Loucy (cell line): ENCODE data around the gene S1PR1.
A peak's percentile ranks its signal among the peaks of the same experiment; 100 is the strongest.

Experiments used
- H2AFZ ChIP-seq: fragments of 200-600 bp; sonication (generic); 2 replicates; pipeline ENCODE4 v1.6.0; 2016; ENCODE audit warnings: antibody characterized with exemption, mild to moderate bottlenecking, low read length, moderate library complexity
- H3F3A ChIP-seq: fragments of 200-600 bp; 2 replicates; pipeline ENCODE4 v1.6.0; 2016; ENCODE audit warnings: antibody characterized with exemption, low read depth, mild to moderate bottlenecking
- H3K27me3 ChIP-seq: fragments of 200-600 bp; sonication (generic); 2 replicates; pipeline ENCODE4 v1.6.1; 2014; ENCODE audit warnings: low read length, mild to moderate bottlenecking; ENCODE audit not compliant: insufficient read depth, poor library complexity, severe bottlenecking
- H3K36me3 ChIP-seq: fragments of 200-600 bp; sonication (generic); 2 replicates; pipeline ENCODE4 v1.6.1; 2016; ENCODE audit warnings: low read length; ENCODE audit not compliant: insufficient read depth
- H3K4me1 ChIP-seq: fragments of 200-600 bp; sonication (generic); 2 replicates; pipeline ENCODE4 v1.5.1; 2014; ENCODE audit warnings: low read length, mild to moderate bottlenecking; ENCODE audit not compliant: insufficient read depth, poor library complexity, severe bottlenecking
- H3K4me2 ChIP-seq: fragments of 200-600 bp; sonication (generic); 2 replicates; pipeline ENCODE4 v1.6.0; 2014; ENCODE audit warnings: antibody characterized with exemption, low read length, low read depth, mild to moderate bottlenecking; ENCODE audit not compliant: poor library complexity, severe bottlenecking
- H3K4me3 ChIP-seq: fragments of 200-600 bp; sonication (generic); 2 replicates; pipeline ENCODE4 v1.5.1; 2014; ENCODE audit warnings: low read length, mild to moderate bottlenecking, mixed read lengths; ENCODE audit not compliant: poor library complexity, severe bottlenecking
- H3K79me2 ChIP-seq: fragments of 200-600 bp; sonication (generic); 2 replicates; pipeline ENCODE4 v1.6.1; 2014; ENCODE audit warnings: low read length; ENCODE audit not compliant: insufficient read depth
- H3K9ac ChIP-seq: fragments of 200-600 bp; sonication (generic); 2 replicates; pipeline ENCODE4 v1.6.0; 2014; ENCODE audit warnings: mild to moderate bottlenecking, low read depth, low read length, moderate library complexity; ENCODE audit not compliant: poor library complexity, severe bottlenecking
- H3K9me2 ChIP-seq: fragments of 200-600 bp; sonication (generic); replicated peaks from 2 replicates; pipeline ENCODE4 v1.6.1; 2016; ENCODE audit warnings: low read depth, low read length, mixed read lengths
- H3K9me3 ChIP-seq: fragments of 200-600 bp; sonication (generic); 2 replicates; pipeline ENCODE4 v1.6.1; 2014; ENCODE audit warnings: mild to moderate bottlenecking, antibody characterized with exemption, low read length, low read depth; ENCODE audit not compliant: insufficient read depth
- H4K20me1 ChIP-seq: fragments of 200-600 bp; sonication (generic); 2 replicates; pipeline ENCODE4 v1.6.0; 2014; ENCODE audit warnings: antibody characterized with exemption, low read length, mild to moderate bottlenecking; ENCODE audit not compliant: insufficient read depth, poor library complexity, severe bottlenecking
- EZH2phosphoT487 ChIP-seq: fragments of 200-600 bp; IDR thresholded peaks from 2 replicates; pipeline ENCODE4 v1.6.1; 2018; ENCODE audit warnings: antibody characterized with exemption, mild to moderate bottlenecking, moderate library complexity, borderline replicate concordance
- TF ChIP-seq, protein P1 (sequence below): fragments of 200-600 bp; sonication (generic); conservative IDR thresholded peaks from 2 replicates; pipeline ENCODE4 v1.5.1; 2014; ENCODE audit warnings: mild to moderate bottlenecking, antibody characterized with exemption, low read length

S1PR1 gene

DNA sequence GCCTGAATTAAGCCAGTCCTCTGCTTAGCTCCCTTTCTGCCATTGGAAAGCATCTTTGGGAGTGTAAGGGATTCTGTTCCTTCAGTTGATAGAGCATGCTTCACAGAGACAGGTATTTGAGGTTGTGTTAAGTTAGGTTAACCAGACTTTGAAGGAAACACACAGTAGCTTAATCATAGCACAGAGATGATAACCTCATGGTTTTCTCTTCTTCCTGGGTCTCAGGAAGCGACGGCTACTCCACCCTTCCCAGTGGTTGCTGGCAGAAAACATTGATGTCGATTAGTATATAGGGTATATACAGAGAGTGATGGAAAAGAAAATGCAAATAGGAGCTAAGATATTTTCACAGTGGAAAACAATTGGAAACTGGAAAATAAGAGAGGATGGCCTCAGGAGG is 42.0 kb downstream of the S1PR1 start:
- Histone ChIP-seq H3K9me3 (no peaks in the 10 kb centered on the region), H3K36me3 (no peaks in the 10 kb centered on the region), H4K20me1 (no peaks in the 10 kb centered on the region), H3F3A (no peaks in the 10 kb centered on the region), H2AFZ (peak overlapping the region; percentile 58; the same call in 1 of the 2 replicates), H3K4me1 (peaks cover 4% of the 10 kb centered on the region), H3K27me3 (no peaks in the 10 kb centered on the region), H3K4me3 (no peak overlapping the region), H3K4me2 (no peak overlapping the region), H3K9me2 (no peaks in the 10 kb centered on the region), H3K9ac (no peak overlapping the region), H3K79me2 (no peaks in the 10 kb centered on the region)
- no peak for TF ChIP-seq EZH2phosphoT487
- TF ChIP-seq, protein P1, sequence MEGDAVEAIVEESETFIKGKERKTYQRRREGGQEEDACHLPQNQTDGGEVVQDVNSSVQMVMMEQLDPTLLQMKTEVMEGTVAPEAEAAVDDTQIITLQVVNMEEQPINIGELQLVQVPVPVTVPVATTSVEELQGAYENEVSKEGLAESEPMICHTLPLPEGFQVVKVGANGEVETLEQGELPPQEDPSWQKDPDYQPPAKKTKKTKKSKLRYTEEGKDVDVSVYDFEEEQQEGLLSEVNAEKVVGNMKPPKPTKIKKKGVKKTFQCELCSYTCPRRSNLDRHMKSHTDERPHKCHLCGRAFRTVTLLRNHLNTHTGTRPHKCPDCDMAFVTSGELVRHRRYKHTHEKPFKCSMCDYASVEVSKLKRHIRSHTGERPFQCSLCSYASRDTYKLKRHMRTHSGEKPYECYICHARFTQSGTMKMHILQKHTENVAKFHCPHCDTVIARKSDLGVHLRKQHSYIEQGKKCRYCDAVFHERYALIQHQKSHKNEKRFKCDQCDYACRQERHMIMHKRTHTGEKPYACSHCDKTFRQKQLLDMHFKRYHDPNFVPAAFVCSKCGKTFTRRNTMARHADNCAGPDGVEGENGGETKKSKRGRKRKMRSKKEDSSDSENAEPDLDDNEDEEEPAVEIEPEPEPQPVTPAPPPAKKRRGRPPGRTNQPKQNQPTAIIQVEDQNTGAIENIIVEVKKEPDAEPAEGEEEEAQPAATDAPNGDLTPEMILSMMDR = no peak

DNA sequence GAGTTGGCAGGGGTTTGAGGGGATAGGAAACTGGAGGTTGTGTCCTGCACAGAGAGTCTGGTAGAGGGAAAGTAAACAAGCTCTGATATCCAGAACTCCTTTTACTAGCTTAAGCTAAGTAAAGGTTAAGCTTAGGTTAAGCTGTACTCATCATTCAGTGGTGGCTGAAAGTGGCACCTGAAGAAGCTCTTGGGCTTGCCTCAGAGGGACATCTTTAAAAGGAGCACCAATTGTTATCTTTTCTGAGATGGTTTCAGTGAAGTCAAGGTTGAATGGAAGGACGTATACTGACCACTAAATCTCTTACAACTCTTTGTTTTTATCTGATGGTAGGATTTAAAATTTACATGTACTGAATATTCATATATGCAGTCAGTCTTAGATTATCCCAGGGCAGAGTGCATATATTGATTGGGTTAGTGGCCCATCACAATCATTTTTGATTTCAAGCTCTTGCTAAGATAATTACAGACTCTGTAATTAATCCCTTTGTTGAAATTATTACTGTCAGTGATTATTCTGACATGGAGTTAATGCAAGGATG is 43.3 kb downstream of the S1PR1 start:
- H3K27me3 ChIP-seq = no peaks in the 10 kb centered on the region
- H3K4me2 ChIP-seq = no peak overlapping the region
- H3K36me3 ChIP-seq = no peaks in the 10 kb centered on the region
- H3K4me1 ChIP-seq = peaks cover 4% of the 10 kb centered on the region
- no peak overlapping the region for H3K9ac ChIP-seq
- no peaks in the 10 kb centered on the region for H3K9me2 ChIP-seq
- no peaks in the 10 kb centered on the region for H3F3A ChIP-seq
- H3K9me3 ChIP-seq = no peaks in the 10 kb centered on the region
- no peaks in the 10 kb centered on the region for H3K79me2 ChIP-seq
- peak overlapping the region; percentile 58; the same call in 1 of the 2 replicates for H2AFZ ChIP-seq
- no peak for TF ChIP-seq EZH2phosphoT487
- TF ChIP-seq, protein P1 = no peak
- no peaks in the 10 kb centered on the region for H4K20me1 ChIP-seq
- H3K4me3 ChIP-seq = no peak overlapping the region

DNA sequence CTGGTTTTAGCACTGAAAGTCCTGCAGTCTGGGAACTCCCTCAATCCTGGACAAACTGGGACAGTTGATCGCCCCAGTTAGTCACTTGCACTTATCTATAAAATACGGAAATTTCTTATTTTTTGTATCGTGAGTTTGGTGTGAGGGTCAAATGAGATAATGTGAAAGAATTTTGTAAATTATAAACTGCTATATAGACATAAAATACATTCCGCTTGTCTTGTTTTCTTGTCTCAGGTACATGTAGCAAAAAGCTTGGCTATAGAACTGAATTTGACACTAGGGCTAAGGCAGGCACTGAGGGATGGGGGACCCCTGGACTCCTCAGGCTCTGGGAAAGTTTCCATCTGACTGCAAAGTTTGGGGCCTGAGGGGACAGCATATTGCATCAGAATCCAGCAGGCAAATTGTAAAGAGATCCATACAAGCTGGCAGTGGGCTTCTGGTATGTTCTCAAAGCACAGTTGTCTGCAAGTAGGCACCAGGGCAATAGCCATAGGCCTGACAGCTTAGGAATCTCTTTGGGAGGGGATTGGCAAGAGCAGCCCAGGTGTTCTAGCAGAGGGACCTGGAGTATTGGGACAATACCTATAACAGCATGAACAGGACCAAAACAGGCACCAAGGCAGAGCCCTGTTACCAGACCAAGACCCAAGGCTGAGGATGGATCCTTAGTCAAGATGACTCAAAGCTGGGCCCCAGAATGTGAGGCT is 44.3 kb downstream of the S1PR1 start:
- Histone ChIP-seq H3K9ac (no peak overlapping the region), H3K4me1 (peaks cover 4% of the 10 kb centered on the region), H3K9me3 (no peaks in the 10 kb centered on the region), H3K9me2 (no peaks in the 10 kb centered on the region), H3K4me2 (no peak overlapping the region), H3F3A (no peaks in the 10 kb centered on the region), H3K4me3 (no peak overlapping the region), H3K79me2 (no peaks in the 10 kb centered on the region), H3K36me3 (no peaks in the 10 kb centered on the region), H2AFZ (no peak overlapping the region), H3K27me3 (no peaks in the 10 kb centered on the region), H4K20me1 (no peaks in the 10 kb centered on the region)
- no peak for TF ChIP-seq EZH2phosphoT487
- TF ChIP-seq, protein P1 = no peak
